ENCODE measurements around the gene ABCB6. TPM values are rescaled to one million over a fixed set of nuclear protein-coding genes. Genes with fewer than 3 reads are reported as not detected.
"Not testable (repeated sequence)": the region's sequence is repeated elsewhere in the genome, so short reads cannot be mapped to it uniquely, and the experiment has no call there.

The ABCB6 gene
- 1 to 10 TPM; 2.6 to 6.6 TPM for total RNA-seq
- total RNA-seq: 0.75 to 13.6 reads per million in 2 donors

- no peaks in the 10 kb centered on the region for H3K27me3 Mint-ChIP-seq
Observed at GRCh38 chr2:219218732-219219701, at the start of gene ABCB6. ABCB6 (minus strand) TSS chr2:219218958; CDS start chr2:219218673, 285 bp downstream.

DNA sequence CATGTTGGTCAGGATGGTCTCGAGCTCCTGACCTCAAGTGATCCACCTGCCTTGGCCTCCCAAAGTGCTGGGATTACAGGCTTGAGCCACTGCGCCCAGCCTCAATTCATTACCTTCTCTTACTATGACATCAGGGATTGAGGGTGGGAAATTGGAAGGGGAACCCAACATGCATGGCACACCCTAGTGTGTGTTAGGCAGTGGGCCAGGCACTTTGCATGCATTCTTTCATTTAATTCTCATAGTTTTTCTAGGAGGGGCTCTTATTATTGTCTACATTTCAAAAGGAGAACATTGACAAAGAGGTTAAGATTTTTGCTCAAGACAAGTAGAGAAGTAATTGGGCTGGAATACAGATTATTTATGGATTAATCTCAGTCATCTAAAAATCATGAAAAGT, 49.5 kb upstream of the ABCB6 start:
- Mint-ChIP-seq H3K27me3 (peaks cover 9% of the 10 kb centered on the region), H3K36me3 (ENCODE audit: low read depth) (no peaks in the 10 kb centered on the region), H3K27ac (no peak overlapping the region), H3K4me1 (no peaks in the 10 kb centered on the region), H3K4me3 (no peak overlapping the region)
- DNase-seq (no peak), ATAC-seq (no peak)
- H3K9me3 ChIP-seq (ENCODE audit: control insufficient read depth, low read length, poor library complexity, severe bottlenecking): no peaks in the 10 kb centered on the region

More at GRCh38 chr2:219218732-219219701, at the start of gene ABCB6:
- Mint-ChIP-seq H3K4me3 (peak within 1 kb of the TSS; percentile 89), H3K4me1 (peaks cover 10% of the 10 kb centered on the region), H3K27ac (peak within 1 kb of the TSS; percentile 73), H3K36me3 (ENCODE audit: low read depth) (peaks cover 7% of the 10 kb centered on the region)
- no peaks in the 10 kb centered on the region for H3K9me3 ChIP-seq (ENCODE audit: control insufficient read depth, low read length, poor library complexity, severe bottlenecking)
- peak; percentile 92 for ATAC-seq
- DNase-seq: peak; percentile 76 to 82 (median 77)

GRCh38 chr2:219266886-219267285, 48.1 kb upstream of the ABCB6 start:
- no peak for ATAC-seq
- Mint-ChIP-seq H3K36me3 (ENCODE audit: low read depth) (no peaks in the 10 kb centered on the region), H3K4me3 (no peak overlapping the region), H3K27ac (no peak overlapping the region), H3K4me1 (no peaks in the 10 kb centered on the region), H3K27me3 (peaks cover 10% of the 10 kb centered on the region)
- H3K9me3 ChIP-seq (ENCODE audit: control insufficient read depth, low read length, poor library complexity, severe bottlenecking): no peaks in the 10 kb centered on the region
- no peak for DNase-seq

DNA sequence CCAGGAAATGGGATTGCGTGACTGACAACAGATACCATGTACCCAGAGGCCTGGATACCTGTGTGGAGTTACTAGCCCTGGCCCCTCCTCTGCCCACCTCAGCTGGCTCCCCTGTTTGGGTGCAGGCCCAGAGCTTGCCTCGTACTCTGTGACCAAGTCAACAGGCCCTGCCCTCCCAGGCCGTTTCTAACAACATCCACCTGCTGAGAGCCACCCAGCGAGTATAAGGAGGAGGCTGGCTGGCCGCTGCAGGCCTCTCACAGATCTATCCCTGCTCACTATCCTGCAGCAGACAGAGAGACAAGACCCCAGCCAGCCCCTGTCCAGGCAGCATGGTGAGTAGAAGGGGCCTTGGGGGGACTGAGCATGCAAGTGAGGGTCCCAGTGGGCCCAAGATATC, 47.5 kb upstream of the ABCB6 start:
- H3K4me3 Mint-ChIP-seq: no peak overlapping the region
- H3K9me3 ChIP-seq (ENCODE audit: control insufficient read depth, low read length, poor library complexity, severe bottlenecking): no peaks in the 10 kb centered on the region
- ATAC-seq: no peak
- H3K27ac Mint-ChIP-seq: no peak overlapping the region
- H3K36me3 Mint-ChIP-seq (ENCODE audit: low read depth): no peaks in the 10 kb centered on the region
- no peak for DNase-seq
- H3K4me1 Mint-ChIP-seq: peaks cover 4% of the 10 kb centered on the region
- peaks cover 10% of the 10 kb centered on the region for H3K27me3 Mint-ChIP-seq

- no peak overlapping the region for H3K4me3 Mint-ChIP-seq
- peaks cover 20% of the 10 kb centered on the region for H3K27me3 Mint-ChIP-seq
- H3K36me3 Mint-ChIP-seq (ENCODE audit: low read depth): no peaks in the 10 kb centered on the region
- peaks cover 11% of the 10 kb centered on the region for H3K4me1 Mint-ChIP-seq
- H3K9me3 ChIP-seq (ENCODE audit: control insufficient read depth, low read length, poor library complexity, severe bottlenecking): no peaks in the 10 kb centered on the region
- ATAC-seq: no peak
- no peak for DNase-seq
- no peak overlapping the region for H3K27ac Mint-ChIP-seq
Observed at GRCh38 chr2:219261024-219261855, 42.5 kb upstream of the ABCB6 start.

- Mint-ChIP-seq H3K4me3 (peak overlapping the region; percentile 52), H3K4me1 (peaks cover 17% of the 10 kb centered on the region), H3K27me3 (peaks cover 20% of the 10 kb centered on the region)
- not testable (repeated sequence) for ATAC-seq; H3K36me3 Mint-ChIP-seq (ENCODE audit: low read depth); DNase-seq; H3K27ac Mint-ChIP-seq; H3K9me3 ChIP-seq (ENCODE audit: control insufficient read depth, low read length, poor library complexity, severe bottlenecking)
Observed at GRCh38 chr2:219258942-219259341, 40.2 kb upstream of the ABCB6 start.

- Mint-ChIP-seq H3K36me3 (ENCODE audit: low read depth) (peaks cover 7% of the 10 kb centered on the region), H3K4me3 (peak overlapping the region; percentile 90), H3K27ac (peak overlapping the region; percentile 96), H3K27me3 (peaks cover 4% of the 10 kb centered on the region), H3K4me1 (peaks cover 37% of the 10 kb centered on the region)
- DNase-seq (no peak), ATAC-seq (peak; percentile 33)
- no peaks in the 10 kb centered on the region for H3K9me3 ChIP-seq (ENCODE audit: control insufficient read depth, low read length, poor library complexity, severe bottlenecking)
Observed at GRCh38 chr2:219254590-219255201, 35.9 kb upstream of the ABCB6 start.

DNA sequence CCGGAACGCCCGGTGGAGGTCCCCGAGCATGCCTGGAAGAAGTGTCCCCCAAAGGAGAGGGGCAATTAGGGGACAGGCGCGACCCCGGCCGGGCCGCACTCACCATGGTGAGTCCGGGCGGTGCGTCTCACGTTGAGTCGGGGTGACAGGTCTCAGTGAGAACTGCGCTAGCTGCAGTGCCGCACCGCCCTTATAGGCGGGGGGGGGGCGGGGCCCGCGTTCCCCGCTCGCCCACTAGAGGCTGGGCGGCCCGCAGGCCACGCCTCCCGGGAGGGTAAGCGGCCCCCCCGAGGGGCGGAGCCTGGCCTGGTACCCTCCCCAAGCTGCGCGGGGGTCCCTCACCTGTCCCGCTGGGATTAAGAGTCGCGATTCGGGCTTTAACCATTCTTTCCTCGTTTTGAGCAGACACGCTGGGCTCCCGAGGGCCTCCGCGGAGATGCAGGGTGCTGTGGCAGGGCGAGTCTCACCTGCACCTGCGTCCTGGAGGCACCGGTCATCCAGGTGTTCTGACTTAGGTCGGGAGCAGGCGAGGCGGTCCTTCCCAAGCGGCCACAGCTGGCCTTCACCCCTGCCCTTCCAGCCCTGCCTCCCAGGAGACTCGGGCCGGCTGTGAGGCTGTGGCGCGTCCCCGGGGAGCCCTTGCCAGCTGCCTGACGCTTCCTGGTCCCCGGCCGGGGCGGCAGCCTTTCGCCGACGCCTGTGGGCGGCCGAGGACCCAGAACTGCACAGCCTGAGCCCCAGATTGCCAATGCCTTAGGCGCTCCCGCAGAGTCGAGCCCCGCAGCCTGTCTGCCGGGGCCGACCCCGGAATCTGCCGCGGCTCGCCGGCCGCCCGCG, 35.2 kb upstream of the ABCB6 start, which contains the start of gene TUBA4A:
TSS of gene TUBA4A (minus strand) at position 166 of the 837 bp plus-strand sequence. CDS start at position 106, 60 bp downstream.
- Mint-ChIP-seq H3K4me3 (peak within 1 kb of the TSS; percentile 90), H3K4me1 (peaks cover 41% of the 10 kb centered on the region), H3K27ac (peak within 1 kb of the TSS; percentile 96), H3K36me3 (ENCODE audit: low read depth) (peaks cover 7% of the 10 kb centered on the region), H3K27me3 (no peaks in the 10 kb centered on the region)
- no peaks in the 10 kb centered on the region for H3K9me3 ChIP-seq (ENCODE audit: control insufficient read depth, low read length, poor library complexity, severe bottlenecking)
- DNase-seq (peak; percentile 84 to 96 (median 91)), ATAC-seq (peak; percentile 83)

- H3K36me3 Mint-ChIP-seq (ENCODE audit: low read depth): peaks cover 10% of the 10 kb centered on the region
- H3K9me3 ChIP-seq (ENCODE audit: control insufficient read depth, low read length, poor library complexity, severe bottlenecking): no peaks in the 10 kb centered on the region
- peaks cover 47% of the 10 kb centered on the region for H3K4me1 Mint-ChIP-seq
- peak in 1 of 3 donors; percentile 27 for DNase-seq
- H3K27me3 Mint-ChIP-seq: no peaks in the 10 kb centered on the region
- ATAC-seq: peak; percentile 43
- H3K4me3 Mint-ChIP-seq: peak within 1 kb of the TSS; percentile 90
- H3K27ac Mint-ChIP-seq: peak within 1 kb of the TSS; percentile 96
Observed at GRCh38 chr2:219252900-219253752, 34.4 kb upstream of the ABCB6 start, which contains the start of gene TUBA4B. TUBA4B (plus strand) TSS chr2:219253243; CDS start chr2:219253408, 165 bp downstream.

GRCh38 chr2:219252570-219252899, 33.8 kb upstream of the ABCB6 start:
- peaks cover 10% of the 10 kb centered on the region for H3K36me3 Mint-ChIP-seq (ENCODE audit: low read depth)
- H3K4me1 Mint-ChIP-seq: peaks cover 52% of the 10 kb centered on the region
- H3K27me3 Mint-ChIP-seq: no peaks in the 10 kb centered on the region
- DNase-seq (no peak), ATAC-seq (no peak)
- peak overlapping the region; percentile 90 for H3K4me3 Mint-ChIP-seq
- H3K9me3 ChIP-seq (ENCODE audit: control insufficient read depth, low read length, poor library complexity, severe bottlenecking): no peaks in the 10 kb centered on the region
- peak overlapping the region; percentile 96 for H3K27ac Mint-ChIP-seq

- Mint-ChIP-seq H3K4me3 (peak overlapping the region; percentile 90), H3K27me3 (no peaks in the 10 kb centered on the region), H3K27ac (peak overlapping the region; percentile 96), H3K4me1 (peaks cover 54% of the 10 kb centered on the region), H3K36me3 (ENCODE audit: low read depth) (peaks cover 10% of the 10 kb centered on the region)
- no peak for ATAC-seq
- no peak for DNase-seq
- no peaks in the 10 kb centered on the region for H3K9me3 ChIP-seq (ENCODE audit: control insufficient read depth, low read length, poor library complexity, severe bottlenecking)
Observed at GRCh38 chr2:219252084-219252483, 33.3 kb upstream of the ABCB6 start.

All from T-helper 17 cell (primary cell).